Stimulated activated CD8-positive, alpha-beta memory T cell treated with anti-CD3 and anti-CD28 coated beads, Interleukin-4, amount 100 ng/mL, for 4 hours (primary cell): ENCODE results near the gene DLX2.

Experiments used
- DNase-seq, 2 donors: peaks; one replicate each; pipeline ENCODE4 v3.0.0-alpha.2; 2020; ENCODE audit warnings: low read depth in 2 of 2, low spot score in 1 of 2

DLX2 gene

GRCh38 chr2:172094294-172095145, 8.2 kb downstream of the DLX2 start:
- DNase-seq: no peak

GRCh38 chr2:172093416-172094293, 9.0 kb downstream of the DLX2 start:
- no peak for DNase-seq

GRCh38 chr2:172092716-172093415, 9.8 kb downstream of the DLX2 start:
- no peak for DNase-seq

GRCh38 chr2:172091761-172092566, 10.7 kb downstream of the DLX2 start:
- DNase-seq: no peak

- DNase-seq: no peak
Observed at GRCh38 chr2:172091000-172091641, 11.6 kb downstream of the DLX2 start.

GRCh38 chr2:172090044-172090961, 12.4 kb downstream of the DLX2 start:
- DNase-seq: no peak

- no peak for DNase-seq
Observed at GRCh38 chr2:172089633-172090032, 13.1 kb downstream of the DLX2 start.

- DNase-seq: no peak
Observed at GRCh38 chr2:172089005-172089504, 13.6 kb downstream of the DLX2 start.

- no peak for DNase-seq
Observed at GRCh38 chr2:172088245-172089004, 14.3 kb downstream of the DLX2 start.

- no peak for DNase-seq
Observed at GRCh38 chr2:172087780-172088244, 14.9 kb downstream of the DLX2 start.

GRCh38 chr2:172087207-172087779, 15.4 kb downstream of the DLX2 start:
- DNase-seq: no peak

GRCh38 chr2:172086241-172087206, 16.2 kb downstream of the DLX2 start:
- no peak for DNase-seq

- no peak for DNase-seq
Observed at GRCh38 chr2:172085460-172086159, 17.1 kb downstream of the DLX2 start, which contains the start of gene DLX1. TSS of gene DLX1 (plus strand) at chr2:172085507. CDS start at chr2:172085678, 171 bp downstream.

- no peak for DNase-seq
Observed at GRCh38 chr2:172084645-172085459, 17.8 kb downstream of the DLX2 start.

- no peak for DNase-seq
Observed at GRCh38 chr2:172084395-172084644, 18.4 kb downstream of the DLX2 start.
